Astrocyte of the cerebellum (primary cell): ENCODE measurements around the gene INSIG1.

Experiments used
- DNase-seq: peaks from one replicate; pipeline ENCODE4 v3.0.0-alpha.2; 2011; ENCODE audit warnings: low read depth
- H3K4me3 ChIP-seq: 2 replicates; pipeline ENCODE4 v1.5.1; 2011; ENCODE audit warnings: mild to moderate bottlenecking, low read depth, low read length, moderate library complexity
- in situ Hi-C: cut with HindIII; loops from 2 replicates; pipeline ENCODE4 v1.10.0; 2017; ENCODE audit warnings: low sequenced_read_pairs
- TF ChIP-seq, protein P1 (sequence below): IDR thresholded peaks from 2 replicates; pipeline ENCODE4 v1.5.1; 2012; ENCODE audit warnings: low read length, low read depth, moderate library complexity, mild to moderate bottlenecking; ENCODE audit errors: missing control alignments

INSIG1 gene

DNA sequence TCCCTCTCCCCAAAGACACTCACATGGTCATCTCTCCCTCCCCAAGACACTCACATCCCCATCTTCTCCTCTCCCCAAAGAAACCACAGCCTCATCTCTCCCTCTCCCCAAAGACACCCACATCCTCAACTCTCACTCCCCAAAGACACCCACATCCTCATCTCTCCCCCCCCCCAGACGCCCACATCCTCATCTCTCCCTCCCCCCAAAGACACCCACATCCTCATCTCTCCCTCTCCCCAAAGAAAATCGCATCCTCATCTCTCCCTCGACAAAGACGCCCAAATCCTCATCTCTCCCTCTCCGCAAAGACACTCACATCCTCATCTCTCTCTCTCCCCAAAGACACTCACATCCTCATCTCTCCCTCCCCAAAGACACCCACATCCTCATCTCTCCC is 31.5 kb downstream of the INSIG1 start:
- in situ Hi-C loops, result loop anchor here (25.0 kb wide), 1 partner anchor 392 kb away; no protein-coding TSS in a partner anchor
- DNase-seq, result no peak
- TF ChIP-seq, protein P1, sequence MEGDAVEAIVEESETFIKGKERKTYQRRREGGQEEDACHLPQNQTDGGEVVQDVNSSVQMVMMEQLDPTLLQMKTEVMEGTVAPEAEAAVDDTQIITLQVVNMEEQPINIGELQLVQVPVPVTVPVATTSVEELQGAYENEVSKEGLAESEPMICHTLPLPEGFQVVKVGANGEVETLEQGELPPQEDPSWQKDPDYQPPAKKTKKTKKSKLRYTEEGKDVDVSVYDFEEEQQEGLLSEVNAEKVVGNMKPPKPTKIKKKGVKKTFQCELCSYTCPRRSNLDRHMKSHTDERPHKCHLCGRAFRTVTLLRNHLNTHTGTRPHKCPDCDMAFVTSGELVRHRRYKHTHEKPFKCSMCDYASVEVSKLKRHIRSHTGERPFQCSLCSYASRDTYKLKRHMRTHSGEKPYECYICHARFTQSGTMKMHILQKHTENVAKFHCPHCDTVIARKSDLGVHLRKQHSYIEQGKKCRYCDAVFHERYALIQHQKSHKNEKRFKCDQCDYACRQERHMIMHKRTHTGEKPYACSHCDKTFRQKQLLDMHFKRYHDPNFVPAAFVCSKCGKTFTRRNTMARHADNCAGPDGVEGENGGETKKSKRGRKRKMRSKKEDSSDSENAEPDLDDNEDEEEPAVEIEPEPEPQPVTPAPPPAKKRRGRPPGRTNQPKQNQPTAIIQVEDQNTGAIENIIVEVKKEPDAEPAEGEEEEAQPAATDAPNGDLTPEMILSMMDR, result no peak
- H3K4me3 ChIP-seq, result no peak overlapping the region

GRCh38 chr7:155331396-155331795 is 33.7 kb downstream of the INSIG1 start:
- TF ChIP-seq, protein P1, result no peak
- in situ Hi-C loops, result loop anchor here (25.0 kb wide), 1 partner anchor 394 kb away; no protein-coding TSS in a partner anchor
- H3K4me3 ChIP-seq, result no peak overlapping the region
- DNase-seq, result no peak

GRCh38 chr7:155333346-155334234 is 35.9 kb downstream of the INSIG1 start:
- H3K4me3 ChIP-seq, result no peak overlapping the region
- in situ Hi-C loops, result loop anchor here (25.0 kb wide), 1 partner anchor 396 kb away; no protein-coding TSS in a partner anchor
- no peak for DNase-seq
- TF ChIP-seq, protein P1, result no peak

DNA sequence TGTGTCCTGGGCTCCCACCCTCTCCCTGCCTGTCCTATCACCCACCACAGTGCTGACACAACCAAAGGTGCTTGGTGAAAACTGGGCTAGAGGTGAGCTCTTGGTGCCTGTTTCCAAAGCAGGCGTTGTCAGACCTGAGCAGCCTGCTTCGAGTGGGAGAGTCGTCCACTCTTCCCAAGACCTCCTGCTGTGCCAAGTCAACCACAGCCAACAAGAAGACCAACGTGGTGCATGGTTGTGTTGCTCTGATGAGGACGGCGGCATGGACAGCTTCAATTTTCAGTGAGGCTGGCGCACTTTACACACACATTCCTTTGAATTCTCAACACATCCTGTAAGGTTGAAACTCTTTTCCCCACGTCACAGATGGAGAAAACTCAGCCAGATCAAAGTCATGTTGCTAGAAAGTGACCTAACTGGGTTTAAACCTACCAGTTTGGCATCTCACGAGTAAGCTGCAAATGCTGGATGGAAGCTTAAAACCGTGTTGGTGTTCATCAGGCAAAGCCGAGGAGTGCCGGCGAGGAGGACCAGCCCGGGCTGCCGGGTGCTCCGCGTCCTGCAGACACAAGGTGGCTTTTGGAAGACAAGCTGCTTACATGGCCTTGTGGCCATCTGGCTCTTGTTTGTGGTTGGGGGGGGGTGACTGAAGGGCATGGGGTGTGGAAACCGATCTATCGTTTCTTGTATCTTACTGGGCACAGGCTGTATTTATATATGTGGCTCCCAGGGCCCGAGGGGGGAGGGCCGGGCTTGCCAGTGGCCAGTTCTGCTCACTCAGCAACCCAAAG is 39.3 kb downstream of the INSIG1 start:
- in situ Hi-C loops, result loop anchor here (25.0 kb wide), 1 partner anchor 400 kb away; no protein-coding TSS in a partner anchor
- TF ChIP-seq, protein P1, result no peak
- no peak for DNase-seq

DNA sequence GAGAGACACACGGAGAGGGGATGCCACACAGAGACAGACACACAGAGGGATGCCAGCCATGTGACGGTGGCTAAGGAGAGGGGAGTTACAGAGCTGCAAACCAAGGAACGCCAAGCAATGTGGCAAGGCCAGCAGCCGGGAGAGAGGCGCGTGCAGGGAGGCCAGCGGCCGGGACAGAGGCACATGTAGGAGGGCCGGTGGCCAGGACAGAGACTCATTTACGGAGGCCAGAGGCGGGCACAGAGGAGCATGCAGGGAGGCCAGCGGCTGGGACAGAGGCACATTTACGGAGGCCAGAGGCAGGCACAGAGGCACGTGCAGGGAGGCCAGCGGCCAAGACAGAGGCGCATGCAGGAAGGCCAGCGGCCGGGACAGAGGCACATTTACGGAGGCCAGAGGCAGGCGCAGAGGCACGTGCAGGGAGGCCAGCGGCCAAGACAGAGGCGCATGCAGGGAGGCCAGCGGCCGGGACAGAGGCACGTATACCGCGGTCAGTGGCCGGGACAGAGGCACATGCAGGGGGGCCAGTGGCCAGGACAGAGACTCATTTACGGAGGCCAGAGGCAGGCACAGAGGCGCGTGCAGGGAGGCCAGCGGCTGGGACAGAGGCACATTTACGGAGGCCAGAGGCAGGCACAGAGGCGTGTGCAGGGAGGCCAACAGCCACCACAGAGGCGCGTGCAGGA is 40.4 kb downstream of the INSIG1 start:
- in situ Hi-C loops, result loop anchor here (25.0 kb wide), 1 partner anchor 401 kb away; no protein-coding TSS in a partner anchor
- no peak for DNase-seq
- no peak overlapping the region for H3K4me3 ChIP-seq
- TF ChIP-seq, protein P1, result no peak

More for the DNA sequence above, 39.3 kb downstream of the INSIG1 start:
- H3K4me3 ChIP-seq, result no peak overlapping the region
